ENCODE data around the gene SLAMF9. TPM values are rescaled to one million over a fixed set of nuclear protein-coding genes. Genes with fewer than 3 reads are reported as not detected.

The SLAMF9 gene
- total RNA-seq, 1 experiment from 2014 or later = not detected

GRCh38 chr1:159940006-159940620, 13.9 kb downstream of the SLAMF9 start:
- Histone ChIP-seq H3K9me3 (ENCODE audit: control insufficient read depth in 1 of 2, insufficient read depth in 1 of 2, low read depth in 1 of 2, low read length in 2 of 2) (no peaks in the 10 kb centered on the region), H3K4me3 (replicated peaks in 1 of 2; ENCODE audit: low read depth in 1 of 2, low read length in 2 of 2) (no peak overlapping the region), H3K27ac (ENCODE audit: low read depth, low read length) (no peak overlapping the region), H2AFZ (ENCODE audit: low read depth, low read length, poor library complexity, severe bottlenecking) (no peak overlapping the region), H3K36me3 (ENCODE audit: control insufficient read depth in 1 of 2, insufficient read depth in 2 of 2, low read length in 2 of 2) (0 out of 4 replicates have a peak, but pooled peaks cover 0 to 2% of the 10 kb centered on the region in 2 experiments), H3K9ac (ENCODE audit: low read length) (no peak overlapping the region), H3K4me1 (ENCODE audit: control insufficient read depth in 1 of 2, insufficient read depth in 2 of 2, low read length in 2 of 2) (peaks cover 6 to 22% of the 10 kb centered on the region in 2 experiments), H3K4me2 (ENCODE audit: low read length) (no peak overlapping the region), H3K27me3 (ENCODE audit: insufficient read depth, low read length) (no peaks in the 10 kb centered on the region), H3K79me2 (ENCODE audit: insufficient read depth, low read length) (no peaks in the 10 kb centered on the region), H3K9me2 (ENCODE audit: insufficient read depth) (no peaks in the 10 kb centered on the region), H4K20me1 (ENCODE audit: insufficient read depth) (no peaks in the 10 kb centered on the region)
- ChIA-PET RAD21 (ENCODE audit: low non-redundant PET in 1 of 2, low total read pairs in 2 of 2, uncharacterized antibody in 2 of 2, unreplicated experiment in 2 of 2) (interaction anchor here in 1 of 2 experiments (1.0 to 1.4 kb wide), 2 partner anchors 68 kb away, joined by 3 to 5 read pairs; no protein-coding TSS in a partner anchor), CTCF (interaction anchor here (10.1 kb wide), 1 partner anchor 66 kb away, joined by 170 read pairs; no protein-coding TSS in a partner anchor), POLR2A (interaction anchor here (1.0 kb wide), 1 partner anchor 67 kb away, joined by 3 read pairs; no protein-coding TSS in a partner anchor)
- DNase-seq (ENCODE audit: low read depth, low spot score) (no peak), ATAC-seq (no peak)
- no TSS peak for BruUV-seq (replicated peaks)
- TF ChIP-seq FOSL1 (IDR thresholded peaks at IDR 0.05; ENCODE audit: low read depth) = no peak
- TF ChIP-seq POLR2A (IDR thresholded peaks at IDR 0.05; ENCODE audit: borderline replicate concordance, extremely low read depth, insufficient read depth, insufficient read length) = no peak
- TF ChIP-seq CTCF (IDR thresholded peaks at IDR 0.05 in 2 of 3, conservative IDR thresholded peaks at IDR 0.05 in 1 of 3; ENCODE audit: borderline replicate concordance in 1 of 3, insufficient read depth in 1 of 3, low read depth in 2 of 3, low read length in 2 of 3) = no peak
- no peak for TF ChIP-seq RAD21 (IDR thresholded peaks at IDR 0.05; ENCODE audit: low read depth)
- TF ChIP-seq EGR1 (IDR thresholded peaks at IDR 0.05; ENCODE audit: low read depth) = no peak
- no peak for TF ChIP-seq SIN3A (IDR thresholded peaks at IDR 0.05; ENCODE audit: low read depth)
- no peak for TF ChIP-seq ZBTB33 (IDR thresholded peaks at IDR 0.05; ENCODE audit: extremely low read depth, insufficient replicate concordance, low read length)
- no peak for TF ChIP-seq POLR2AphosphoS5 (IDR thresholded peaks at IDR 0.05; ENCODE audit: low read depth, low read length)
- TF ChIP-seq, protein P1, sequence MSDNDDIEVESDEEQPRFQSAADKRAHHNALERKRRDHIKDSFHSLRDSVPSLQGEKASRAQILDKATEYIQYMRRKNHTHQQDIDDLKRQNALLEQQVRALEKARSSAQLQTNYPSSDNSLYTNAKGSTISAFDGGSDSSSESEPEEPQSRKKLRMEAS (IDR thresholded peaks at IDR 0.05) = no peak
- TF ChIP-seq, protein P2, sequence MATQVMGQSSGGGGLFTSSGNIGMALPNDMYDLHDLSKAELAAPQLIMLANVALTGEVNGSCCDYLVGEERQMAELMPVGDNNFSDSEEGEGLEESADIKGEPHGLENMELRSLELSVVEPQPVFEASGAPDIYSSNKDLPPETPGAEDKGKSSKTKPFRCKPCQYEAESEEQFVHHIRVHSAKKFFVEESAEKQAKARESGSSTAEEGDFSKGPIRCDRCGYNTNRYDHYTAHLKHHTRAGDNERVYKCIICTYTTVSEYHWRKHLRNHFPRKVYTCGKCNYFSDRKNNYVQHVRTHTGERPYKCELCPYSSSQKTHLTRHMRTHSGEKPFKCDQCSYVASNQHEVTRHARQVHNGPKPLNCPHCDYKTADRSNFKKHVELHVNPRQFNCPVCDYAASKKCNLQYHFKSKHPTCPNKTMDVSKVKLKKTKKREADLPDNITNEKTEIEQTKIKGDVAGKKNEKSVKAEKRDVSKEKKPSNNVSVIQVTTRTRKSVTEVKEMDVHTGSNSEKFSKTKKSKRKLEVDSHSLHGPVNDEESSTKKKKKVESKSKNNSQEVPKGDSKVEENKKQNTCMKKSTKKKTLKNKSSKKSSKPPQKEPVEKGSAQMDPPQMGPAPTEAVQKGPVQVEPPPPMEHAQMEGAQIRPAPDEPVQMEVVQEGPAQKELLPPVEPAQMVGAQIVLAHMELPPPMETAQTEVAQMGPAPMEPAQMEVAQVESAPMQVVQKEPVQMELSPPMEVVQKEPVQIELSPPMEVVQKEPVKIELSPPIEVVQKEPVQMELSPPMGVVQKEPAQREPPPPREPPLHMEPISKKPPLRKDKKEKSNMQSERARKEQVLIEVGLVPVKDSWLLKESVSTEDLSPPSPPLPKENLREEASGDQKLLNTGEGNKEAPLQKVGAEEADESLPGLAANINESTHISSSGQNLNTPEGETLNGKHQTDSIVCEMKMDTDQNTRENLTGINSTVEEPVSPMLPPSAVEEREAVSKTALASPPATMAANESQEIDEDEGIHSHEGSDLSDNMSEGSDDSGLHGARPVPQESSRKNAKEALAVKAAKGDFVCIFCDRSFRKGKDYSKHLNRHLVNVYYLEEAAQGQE (IDR thresholded peaks at IDR 0.05; ENCODE audit: low read depth) = no peak
- TF ChIP-seq EZH2phosphoT487 (IDR thresholded peaks at IDR 0.05; ENCODE audit: borderline replicate concordance) = no peak
- TF ChIP-seq TCF7L2 (IDR thresholded peaks at IDR 0.05; ENCODE audit: borderline replicate concordance, extremely low read depth, insufficient read depth, insufficient read length) = no peak
- TF ChIP-seq YY1 (IDR thresholded peaks at IDR 0.05; ENCODE audit: extremely low read depth, insufficient replicate concordance, low read depth, low read length) = no peak
- TF ChIP-seq CBX3 (IDR thresholded peaks at IDR 0.05; ENCODE audit: low read depth) = no peak
- TF ChIP-seq ATF3 (IDR thresholded peaks at IDR 0.05) = no peak
- TF ChIP-seq JUND (IDR thresholded peaks at IDR 0.05) = no peak
- no peak for TF ChIP-seq SRF (IDR thresholded peaks at IDR 0.05; ENCODE audit: low read depth)
- no peak for TF ChIP-seq CEBPB (IDR thresholded peaks at IDR 0.05; ENCODE audit: low read depth)
- intact Hi-C loops (cut with micrococcal nuclease) = no loop called here
